Fibroblast of lung (primary cell): ENCODE results near the gene FAM180A. TPM values are rescaled to one million over a fixed set of nuclear protein-coding genes. Genes with fewer than 3 reads are reported as not detected.

Source experiments
- DNase-seq, 2 donors: peaks; one replicate each; pipeline versions ENCODE4 v3.0.0 to v3.0.0-alpha.2; 2010; ENCODE audit warnings: low read depth in 2 of 2
- H2AFZ ChIP-seq: 2 replicates; pipeline ENCODE4 v1.5.1; 2012; ENCODE audit warnings: low read length, control low read depth, inconsistent platforms
- H3K27ac ChIP-seq: 2 replicates; pipeline ENCODE4 v1.5.1; 2011; ENCODE audit warnings: low read length, control low read depth; ENCODE audit not compliant: insufficient read depth
- H3K27me3 ChIP-seq: 2 replicates; pipeline ENCODE4 v1.5.1; 2011; ENCODE audit warnings: mild to moderate bottlenecking, low read length; ENCODE audit not compliant: control insufficient read depth, insufficient read depth
- H3K36me3 ChIP-seq: 2 replicates; pipeline ENCODE4 v1.5.1; 2011; ENCODE audit warnings: low read length; ENCODE audit not compliant: control insufficient read depth, insufficient read depth
- H3K4me1 ChIP-seq: 2 replicates; pipeline ENCODE4 v1.5.1; 2011; ENCODE audit warnings: low read length; ENCODE audit not compliant: control insufficient read depth, insufficient read depth; ENCODE audit errors: extremely low read depth
- H3K4me2 ChIP-seq: 2 replicates; pipeline ENCODE4 v1.5.1; 2011; ENCODE audit warnings: low read length, control low read depth; ENCODE audit not compliant: insufficient read depth; ENCODE audit errors: extremely low read depth
- H3K4me3 ChIP-seq, 4 experiments: fragments of 200-600 bp in 1 of 4; sonication (generic) in 1 of 4; replicated peaks in 1 of 4; 2 replicates each; pipeline ENCODE4 v1.5.1; 2011 to 2016; ENCODE audit warnings: low read length in 4 of 4, low read depth in 3 of 4, mild to moderate bottlenecking in 3 of 4, control low read depth in 2 of 4, inconsistent platforms in 1 of 4, mixed read lengths in 1 of 4; ENCODE audit not compliant: insufficient read depth in 1 of 4; ENCODE audit errors: control extremely low read depth in 1 of 4
- H3K79me2 ChIP-seq: 2 replicates; pipeline ENCODE4 v1.5.1; 2012; ENCODE audit warnings: mild to moderate bottlenecking, low read length, inconsistent platforms; ENCODE audit not compliant: control insufficient read depth, insufficient read depth
- H3K9ac ChIP-seq: 2 replicates; pipeline ENCODE4 v1.5.1; 2011; ENCODE audit warnings: mild to moderate bottlenecking, low read length, control low read depth; ENCODE audit not compliant: insufficient read depth
- H3K9me3 ChIP-seq: 2 replicates; pipeline ENCODE4 v1.5.1; 2012; ENCODE audit warnings: low read depth, low read length; ENCODE audit not compliant: control insufficient read depth, insufficient read depth
- H4K20me1 ChIP-seq: 2 replicates; pipeline ENCODE4 v1.5.1; 2011; ENCODE audit warnings: low read length; ENCODE audit not compliant: control insufficient read depth, insufficient read depth; ENCODE audit errors: extremely low read depth
- CTCF ChIP-seq, 2 donors: IDR thresholded peaks in 1 of 2; conservative IDR thresholded peaks in 1 of 2; 1 replicate in 1 of 2; 2 replicates in 1 of 2; pipeline ENCODE4 v1.5.1; 2011 to 2012; ENCODE audit warnings: low read length in 2 of 2, control low read depth in 1 of 2, inconsistent platforms in 1 of 2, low read depth in 1 of 2, mild to moderate bottlenecking in 1 of 2
- EZH2 ChIP-seq: IDR thresholded peaks from 2 replicates; pipeline ENCODE4 v1.5.1; 2012; ENCODE audit warnings: low read length, control low read depth, mild to moderate bottlenecking; ENCODE audit errors: missing control alignments
- polyA plus RNA-seq, 2 donors: library from polyadenylated mRNA; depleted of rRNA in 1 of 2; stranded (reverse) in 1 of 2; unstranded in 1 of 2; fragments of >200 nt; gene quantifications; 2 replicates each; pipeline ENCODE4 v1.2.1, GENCODE V29; 2011 to 2012; ENCODE audit warnings: missing spikeins in 1 of 2
- total RNA-seq: library from RNA; depleted of rRNA; stranded (reverse); fragments of >200 nt; gene quantifications from 2 replicates; pipeline ENCODE4 v1.2.1, GENCODE V29; 2014

Gene FAM180A
- total and polyA plus RNA-seq, 2 donors (not counting 1 experiment from before 2014, with no cell fraction given): 15.6 to 38.5 TPM

DNA sequence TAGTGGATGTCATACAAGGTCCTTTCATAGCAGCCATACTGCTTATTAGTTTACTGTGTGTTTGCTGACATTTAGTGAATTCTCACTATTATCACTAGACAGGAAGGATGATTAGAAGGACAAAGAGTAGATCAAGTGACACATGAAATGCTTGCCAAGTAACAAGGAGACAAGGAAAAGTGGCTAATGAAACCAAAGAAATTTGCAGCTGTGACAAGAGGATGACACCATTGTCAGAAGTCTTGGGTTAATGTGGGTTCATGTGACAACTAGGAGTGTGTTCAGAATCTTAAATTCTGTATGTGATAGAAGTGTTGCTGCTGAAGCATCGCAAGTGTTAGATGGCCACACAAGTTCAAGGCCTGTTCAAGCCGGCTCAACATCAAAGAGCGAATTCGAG lies 40.8 kb upstream of the FAM180A start:
- no peak for DNase-seq
- Histone ChIP-seq H3K27ac (no peak overlapping the region), H3K9me3 (no peaks in the 10 kb centered on the region), H3K4me1 (no peaks in the 10 kb centered on the region), H3K4me2 (no peak overlapping the region), H3K9ac (no peak overlapping the region), H3K4me3 (no peak overlapping the region), H4K20me1 (no peaks in the 10 kb centered on the region), H3K27me3 (no peaks in the 10 kb centered on the region), H3K79me2 (no peaks in the 10 kb centered on the region), H2AFZ (no peak overlapping the region), H3K36me3 (no peaks in the 10 kb centered on the region)
- TF ChIP-seq CTCF (conservative IDR thresholded peaks at IDR 0.05 in 1 of 2, IDR thresholded peaks at IDR 0.05 in 1 of 2; ENCODE audit: low read depth in 1 of 2, low read length in 2 of 2) (no peak), EZH2 (no peak)

DNA sequence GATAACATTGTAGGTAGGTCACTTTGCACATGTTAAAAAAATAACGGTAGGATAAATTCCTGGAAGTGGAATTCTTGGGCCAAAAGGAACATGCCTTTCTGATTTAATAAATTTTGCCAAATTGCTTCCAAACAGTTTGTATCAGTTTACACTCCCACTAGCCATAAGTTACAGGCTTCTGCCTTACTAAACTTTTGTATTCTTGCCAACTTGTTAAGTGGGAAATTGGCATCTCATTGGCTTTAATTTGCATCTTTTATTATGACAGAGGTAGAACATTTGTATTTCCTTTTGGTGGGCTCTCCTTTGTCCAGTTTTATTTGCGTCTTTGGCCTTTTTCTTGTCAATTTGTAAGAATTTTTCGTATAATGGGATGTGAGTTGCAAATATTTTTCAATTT lies 38.3 kb upstream of the FAM180A start:
- no peak for DNase-seq
- Histone ChIP-seq H3K27ac (no peak overlapping the region), H4K20me1 (no peaks in the 10 kb centered on the region), H3K4me2 (no peak overlapping the region), H3K9me3 (no peaks in the 10 kb centered on the region), H3K79me2 (no peaks in the 10 kb centered on the region), H3K36me3 (no peaks in the 10 kb centered on the region), H3K4me1 (no peaks in the 10 kb centered on the region), H3K27me3 (no peaks in the 10 kb centered on the region), H3K9ac (no peak overlapping the region), H2AFZ (no peak overlapping the region), H3K4me3 (no peak overlapping the region)
- no peak for TF ChIP-seq CTCF (conservative IDR thresholded peaks at IDR 0.05 in 1 of 2, IDR thresholded peaks at IDR 0.05 in 1 of 2; ENCODE audit: low read depth in 1 of 2, low read length in 2 of 2)
- no peak for TF ChIP-seq EZH2

GRCh38 chr7:135785065-135785464 lies 36.5 kb upstream of the FAM180A start:
- H3K4me2 ChIP-seq: no peak overlapping the region
- no peak overlapping the region for H3K27ac ChIP-seq
- no peaks in the 10 kb centered on the region for H3K79me2 ChIP-seq
- TF ChIP-seq CTCF (conservative IDR thresholded peaks at IDR 0.05 in 1 of 2, IDR thresholded peaks at IDR 0.05 in 1 of 2; ENCODE audit: low read depth in 1 of 2, low read length in 2 of 2): no peak
- no peak for TF ChIP-seq EZH2
- H3K36me3 ChIP-seq: no peaks in the 10 kb centered on the region
- no peaks in the 10 kb centered on the region for H3K9me3 ChIP-seq
- no peak overlapping the region for H2AFZ ChIP-seq
- no peaks in the 10 kb centered on the region for H3K4me1 ChIP-seq
- no peak overlapping the region for H3K9ac ChIP-seq
- DNase-seq: no peak
- H3K27me3 ChIP-seq: no peaks in the 10 kb centered on the region
- H3K4me3 ChIP-seq: no peak overlapping the region
- no peaks in the 10 kb centered on the region for H4K20me1 ChIP-seq
